BLaER1 (cell line): ENCODE results near the gene DIP2C.
"Not testable (repeated sequence)": the region's sequence is repeated elsewhere in the genome, so short reads cannot be mapped to it uniquely, and the experiment has no call there.

Experiments used
- H3K27ac ChIP-seq: shearing (Covaris generic); formaldehyde crosslinking; 2 replicates; pipeline ENCODE4 v1.8.1; 2022
- H3K27me3 ChIP-seq: shearing (Covaris generic); formaldehyde crosslinking; 2 replicates; pipeline ENCODE4 v1.8.1; 2022
- H3K36me3 ChIP-seq: shearing (Covaris generic); formaldehyde crosslinking; 2 replicates; pipeline ENCODE4 v1.8.1; 2022
- H3K4me1 ChIP-seq: shearing (Covaris generic); formaldehyde crosslinking; 2 replicates; pipeline ENCODE4 v1.8.1; 2022
- H3K4me2 ChIP-seq: shearing (Covaris generic); formaldehyde crosslinking; 2 replicates; pipeline ENCODE4 v1.8.1; 2022
- H3K4me3 ChIP-seq: shearing (Covaris generic); formaldehyde crosslinking; 2 replicates; pipeline ENCODE4 v1.8.1; 2022
- H3K9ac ChIP-seq: shearing (Covaris generic); formaldehyde crosslinking; 2 replicates; pipeline ENCODE4 v1.8.1; 2022
- H3K9me3 ChIP-seq: shearing (Covaris generic); formaldehyde crosslinking; 2 replicates; pipeline ENCODE4 v1.8.1; 2022
- H4K20me1 ChIP-seq: shearing (Covaris generic); formaldehyde crosslinking; 2 replicates; pipeline ENCODE4 v1.8.1; 2022
- Cebpa-rat ChIP-seq: shearing (Covaris generic); IDR thresholded peaks from 2 replicates; pipeline ENCODE4 v1.8.1; 2022

Gene DIP2C

GRCh38 chr10:325282-325681 is 364.2 kb downstream of the DIP2C start:
- Histone ChIP-seq H3K27ac (no peak overlapping the region), H3K9me3 (no peaks in the 10 kb centered on the region), H3K36me3 (peaks cover 51% of the 10 kb centered on the region), H3K27me3 (no peaks in the 10 kb centered on the region), H3K9ac (no peak overlapping the region), H4K20me1 (no peaks in the 10 kb centered on the region), H3K4me2 (no peak overlapping the region), H3K4me1 (peaks cover 24% of the 10 kb centered on the region), H3K4me3 (no peak overlapping the region)
- no peak for TF ChIP-seq Cebpa-rat

GRCh38 chr10:324593-324992 is 364.9 kb downstream of the DIP2C start:
- Histone ChIP-seq H3K27ac (no peak overlapping the region), H3K9ac (no peak overlapping the region), H3K4me1 (peaks cover 19% of the 10 kb centered on the region), H3K4me2 (no peak overlapping the region), H4K20me1 (no peaks in the 10 kb centered on the region), H3K9me3 (no peaks in the 10 kb centered on the region), H3K36me3 (peaks cover 53% of the 10 kb centered on the region), H3K27me3 (no peaks in the 10 kb centered on the region), H3K4me3 (no peak overlapping the region)
- TF ChIP-seq Cebpa-rat, result no peak

- Histone ChIP-seq H3K4me1 (peaks cover 12% of the 10 kb centered on the region), H3K9ac (no peak overlapping the region), H3K36me3 (peaks cover 53% of the 10 kb centered on the region), H3K9me3 (no peaks in the 10 kb centered on the region), H3K4me3 (no peak overlapping the region), H4K20me1 (no peaks in the 10 kb centered on the region), H3K4me2 (no peak overlapping the region), H3K27ac (no peak overlapping the region), H3K27me3 (no peaks in the 10 kb centered on the region)
- no peak for TF ChIP-seq Cebpa-rat
Observed at GRCh38 chr10:323651-324293, 365.7 kb downstream of the DIP2C start.

DNA sequence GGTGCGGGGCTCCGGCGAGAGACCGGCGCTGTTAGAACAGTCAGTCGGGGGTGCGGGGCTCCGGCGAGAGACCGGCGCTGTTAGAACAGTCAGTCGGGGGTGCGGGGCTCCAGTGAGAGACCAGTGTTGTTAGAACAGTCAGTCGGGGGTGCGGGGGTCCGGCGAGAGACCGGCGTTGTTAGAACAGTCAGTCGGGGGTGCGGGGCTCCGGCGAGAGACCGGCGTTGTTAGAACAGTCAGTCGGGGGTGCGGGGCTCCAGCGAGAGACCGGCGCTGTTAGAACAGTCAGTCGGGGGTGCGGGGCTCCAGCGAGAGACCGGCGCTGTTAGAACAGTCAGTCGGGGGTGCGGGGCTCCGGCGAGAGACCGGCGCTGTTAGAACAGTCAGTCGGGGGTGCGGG is 366.4 kb downstream of the DIP2C start:
- Histone ChIP-seq H3K36me3 (peaks cover 59% of the 10 kb centered on the region), H3K4me1 (peaks cover 16% of the 10 kb centered on the region)
- H3K27me3 ChIP-seq, H3K9me3 ChIP-seq, H3K9ac ChIP-seq, H4K20me1 ChIP-seq, H3K27ac ChIP-seq, H3K4me3 ChIP-seq, H3K4me2 ChIP-seq: not testable (repeated sequence)

GRCh38 chr10:320771-321170 is 368.7 kb downstream of the DIP2C start:
- H3K4me2 ChIP-seq, result no peak overlapping the region
- no peak overlapping the region for H3K27ac ChIP-seq
- peaks cover 40% of the 10 kb centered on the region for H3K36me3 ChIP-seq
- no peak overlapping the region for H3K4me3 ChIP-seq
- TF ChIP-seq Cebpa-rat, result no peak
- no peaks in the 10 kb centered on the region for H3K9me3 ChIP-seq
- no peaks in the 10 kb centered on the region for H3K27me3 ChIP-seq
- H4K20me1 ChIP-seq, result peaks cover 5% of the 10 kb centered on the region; the same call in 1 of the 2 replicates
- H3K9ac ChIP-seq, result no peak overlapping the region
- H3K4me1 ChIP-seq, result peaks cover 24% of the 10 kb centered on the region

- peaks cover 5% of the 10 kb centered on the region; the same call in 1 of the 2 replicates for H4K20me1 ChIP-seq
- H3K4me2 ChIP-seq, result peak overlapping the region; percentile 66
- no peaks in the 10 kb centered on the region for H3K27me3 ChIP-seq
- H3K27ac ChIP-seq, result no peak overlapping the region
- no peaks in the 10 kb centered on the region for H3K9me3 ChIP-seq
- H3K4me3 ChIP-seq, result no peak overlapping the region
- H3K36me3 ChIP-seq, result peaks cover 22% of the 10 kb centered on the region
- no peak for TF ChIP-seq Cebpa-rat
- H3K4me1 ChIP-seq, result peaks cover 39% of the 10 kb centered on the region
- H3K9ac ChIP-seq, result no peak overlapping the region
Observed at GRCh38 chr10:317926-318325, 371.5 kb downstream of the DIP2C start.

- Histone ChIP-seq H4K20me1 (peaks cover 5% of the 10 kb centered on the region; the same call in 1 of the 2 replicates), H3K4me2 (peak overlapping the region; percentile 66), H3K36me3 (peaks cover 22% of the 10 kb centered on the region), H3K27ac (peak overlapping the region; percentile 12; the same call in 1 of the 2 replicates), H3K27me3 (no peaks in the 10 kb centered on the region), H3K9ac (no peak overlapping the region), H3K4me3 (no peak overlapping the region), H3K9me3 (no peaks in the 10 kb centered on the region), H3K4me1 (peaks cover 39% of the 10 kb centered on the region)
- no peak for TF ChIP-seq Cebpa-rat
Observed at GRCh38 chr10:317271-317769, 372.1 kb downstream of the DIP2C start.

GRCh38 chr10:316390-316789 is 373.1 kb downstream of the DIP2C start:
- Histone ChIP-seq H3K36me3 (peaks cover 30% of the 10 kb centered on the region), H3K4me1 (peaks cover 39% of the 10 kb centered on the region), H3K9ac (no peak overlapping the region), H4K20me1 (peaks cover 5% of the 10 kb centered on the region; the same call in 1 of the 2 replicates), H3K27ac (no peak overlapping the region), H3K27me3 (no peaks in the 10 kb centered on the region), H3K4me3 (no peak overlapping the region), H3K4me2 (peak overlapping the region; percentile 66; the same call in 1 of the 2 replicates), H3K9me3 (no peaks in the 10 kb centered on the region)
- TF ChIP-seq Cebpa-rat, result no peak

DNA sequence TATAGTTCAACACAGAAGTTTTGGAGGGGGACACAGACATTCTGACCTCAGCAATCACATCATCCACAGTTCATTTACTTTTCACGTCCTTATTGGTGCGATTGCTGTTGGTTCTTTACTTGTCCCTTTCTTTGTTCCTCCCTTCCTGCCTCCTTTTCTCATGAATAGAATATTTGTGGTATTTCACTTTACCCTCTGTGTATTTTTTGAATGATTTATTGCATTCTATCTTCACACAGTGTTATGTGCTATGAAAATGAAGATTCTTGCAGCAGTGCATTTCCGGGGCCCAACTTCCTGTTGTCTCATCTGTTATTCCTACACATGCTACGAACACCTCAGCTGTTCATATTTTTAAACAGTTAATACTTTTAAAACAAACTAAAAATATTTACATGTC is 374.6 kb downstream of the DIP2C start:
- Histone ChIP-seq H3K9ac (no peak overlapping the region), H3K4me3 (no peak overlapping the region), H3K27me3 (no peaks in the 10 kb centered on the region), H3K4me1 (peaks cover 42% of the 10 kb centered on the region), H3K9me3 (no peaks in the 10 kb centered on the region), H4K20me1 (peaks cover 5% of the 10 kb centered on the region; the same call in 1 of the 2 replicates), H3K4me2 (peak overlapping the region; percentile 68), H3K36me3 (peaks cover 22% of the 10 kb centered on the region), H3K27ac (no peak overlapping the region)
- no peak for TF ChIP-seq Cebpa-rat

DNA sequence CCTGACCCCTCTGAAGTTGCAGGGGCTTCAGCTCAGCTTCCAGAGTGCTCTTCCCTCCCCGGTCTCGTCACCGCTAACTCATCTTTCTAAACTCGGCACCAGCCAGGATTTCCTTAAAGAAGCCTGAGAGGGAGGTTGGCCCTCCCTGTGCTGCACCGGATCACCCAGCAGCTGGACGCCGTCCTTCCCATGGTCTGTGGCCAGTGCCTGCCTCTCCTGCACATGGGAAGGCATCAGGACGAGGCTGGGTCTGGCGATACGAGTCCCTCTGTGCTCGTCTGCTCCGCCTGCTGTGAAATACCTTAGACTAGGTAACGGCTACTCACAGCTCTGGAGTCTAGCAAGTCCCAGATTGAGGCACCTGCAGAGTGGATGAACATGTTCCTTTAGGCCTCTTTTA is 375.1 kb downstream of the DIP2C start:
- no peak overlapping the region for H3K9ac ChIP-seq
- H3K36me3 ChIP-seq, result peaks cover 26% of the 10 kb centered on the region
- peaks cover 46% of the 10 kb centered on the region for H3K4me1 ChIP-seq
- no peak overlapping the region for H3K4me3 ChIP-seq
- H3K27me3 ChIP-seq, result no peaks in the 10 kb centered on the region
- peak overlapping the region; percentile 68 for H3K4me2 ChIP-seq
- no peaks in the 10 kb centered on the region for H3K9me3 ChIP-seq
- 0 out of 2 replicates have a peak overlapping the region, but pooled peaks have one; percentile 0 for H3K27ac ChIP-seq
- peaks cover 5% of the 10 kb centered on the region; the same call in 1 of the 2 replicates for H4K20me1 ChIP-seq
- TF ChIP-seq Cebpa-rat, result no peak
